Measurements from ENCODE around the gene EPHA8. TPM values are rescaled to one million over a fixed set of nuclear protein-coding genes. Genes with fewer than 3 reads are reported as not detected.

Gene EPHA8
- total RNA-seq, 1 donor from 2014 or later = not detected

- Histone ChIP-seq H3K4me3 (no peak overlapping the region), H3K27me3 (no peaks in the 10 kb centered on the region), H3K9me3 (no peaks in the 10 kb centered on the region), H3K4me1 (no peaks in the 10 kb centered on the region), H3K36me3 (no peaks in the 10 kb centered on the region), H3K27ac (no peak overlapping the region)
- no peak for DNase-seq (ENCODE audit: extremely low spot score in 2 of 2)
- intact Hi-C loops (cut with DNase I) = loop anchor here (5.0 kb wide), 1 partner anchor 596 kb away; no protein-coding TSS in a partner anchor
- TF ChIP-seq CTCF (IDR thresholded peaks at IDR 0.05) (no peak), POLR2A (IDR thresholded peaks at IDR 0.05) (no peak), POLR2AphosphoS5 (IDR thresholded peaks at IDR 0.05; ENCODE audit: insufficient read depth in 1 of 2, low read depth in 1 of 2) (no peak)
Observed at GRCh38 chr1:22611530-22611947, 48.2 kb downstream of the EPHA8 start.

GRCh38 chr1:22612671-22613571 lies 49.6 kb downstream of the EPHA8 start:
- H3K4me3 ChIP-seq = no peak overlapping the region
- no peaks in the 10 kb centered on the region for H3K36me3 ChIP-seq
- no peaks in the 10 kb centered on the region for H3K27me3 ChIP-seq
- H3K27ac ChIP-seq = no peak overlapping the region
- no peaks in the 10 kb centered on the region for H3K4me1 ChIP-seq
- TF ChIP-seq CTCF (IDR thresholded peaks at IDR 0.05) (no peak), POLR2A (IDR thresholded peaks at IDR 0.05) (no peak), POLR2AphosphoS5 (IDR thresholded peaks at IDR 0.05; ENCODE audit: insufficient read depth in 1 of 2, low read depth in 1 of 2) (no peak)
- DNase-seq (ENCODE audit: extremely low spot score in 2 of 2) = no peak
- H3K9me3 ChIP-seq = no peaks in the 10 kb centered on the region
- intact Hi-C loops (cut with DNase I) = loop anchor here (5.0 kb wide), 1 partner anchor 594 kb away; no protein-coding TSS in a partner anchor

- intact Hi-C loops (cut with DNase I) = loop anchor here (5.0 kb wide), 1 partner anchor 594 kb away; no protein-coding TSS in a partner anchor
- H3K27me3 ChIP-seq = no peaks in the 10 kb centered on the region
Observed at GRCh38 chr1:22613572-22613918, 50.3 kb downstream of the EPHA8 start.

GRCh38 chr1:22613951-22614350 lies 50.7 kb downstream of the EPHA8 start:
- Histone ChIP-seq H3K4me3 (no peak overlapping the region), H3K27me3 (no peaks in the 10 kb centered on the region), H3K36me3 (no peaks in the 10 kb centered on the region), H3K9me3 (no peaks in the 10 kb centered on the region), H3K4me1 (no peaks in the 10 kb centered on the region), H3K27ac (no peak overlapping the region)
- DNase-seq (ENCODE audit: extremely low spot score in 2 of 2) = no peak
- intact Hi-C loops (cut with DNase I) = loop anchor here (5.0 kb wide), 1 partner anchor 593 kb away; no protein-coding TSS in a partner anchor
- TF ChIP-seq POLR2AphosphoS5 (IDR thresholded peaks at IDR 0.05; ENCODE audit: insufficient read depth in 1 of 2, low read depth in 1 of 2) (no peak), CTCF (IDR thresholded peaks at IDR 0.05) (no peak), POLR2A (IDR thresholded peaks at IDR 0.05) (no peak)

More at GRCh38 chr1:22613572-22613918, 50.3 kb downstream of the EPHA8 start:
- TF ChIP-seq POLR2AphosphoS5 (IDR thresholded peaks at IDR 0.05; ENCODE audit: insufficient read depth in 1 of 2, low read depth in 1 of 2) (no peak), POLR2A (IDR thresholded peaks at IDR 0.05) (no peak), CTCF (IDR thresholded peaks at IDR 0.05) (no peak)
- Histone ChIP-seq H3K27ac (no peak overlapping the region), H3K36me3 (no peaks in the 10 kb centered on the region), H3K4me3 (no peak overlapping the region), H3K4me1 (no peaks in the 10 kb centered on the region), H3K9me3 (no peaks in the 10 kb centered on the region)
- no peak for DNase-seq (ENCODE audit: extremely low spot score in 2 of 2)

- H3K4me3 ChIP-seq = no peak overlapping the region
- H3K27me3 ChIP-seq = no peaks in the 10 kb centered on the region
Observed at GRCh38 chr1:22615886-22616285, 52.6 kb downstream of the EPHA8 start.

More at GRCh38 chr1:22615886-22616285, 52.6 kb downstream of the EPHA8 start:
- H3K27ac ChIP-seq = no peak overlapping the region
- no peaks in the 10 kb centered on the region for H3K36me3 ChIP-seq
- intact Hi-C loops (cut with DNase I) = no loop called here
- no peaks in the 10 kb centered on the region for H3K9me3 ChIP-seq
- TF ChIP-seq POLR2AphosphoS5 (IDR thresholded peaks at IDR 0.05; ENCODE audit: insufficient read depth in 1 of 2, low read depth in 1 of 2) (no peak), POLR2A (IDR thresholded peaks at IDR 0.05) (no peak), CTCF (IDR thresholded peaks at IDR 0.05) (no peak)
- H3K4me1 ChIP-seq = no peaks in the 10 kb centered on the region
- DNase-seq (ENCODE audit: extremely low spot score in 2 of 2) = no peak

Measured in vagina (tissue), 2 donors.